HUES48 (cell line): ENCODE measurements around the gene PID1.

Source experiments
- H3K27ac ChIP-seq: one replicate; pipeline ENCODE4 v1.7.0; 2013; ENCODE audit warnings: low read depth, low read length, inconsistent platforms
- H3K27me3 ChIP-seq: 2 replicates; pipeline ENCODE4 v1.6.1; 2013; ENCODE audit warnings: mild to moderate bottlenecking, low read length; ENCODE audit not compliant: control insufficient read depth, insufficient read depth
- H3K36me3 ChIP-seq: 2 replicates; pipeline ENCODE4 v1.6.1; 2013; ENCODE audit warnings: low read length; ENCODE audit not compliant: control insufficient read depth, insufficient read depth
- H3K4me1 ChIP-seq: 2 replicates; pipeline ENCODE4 v1.6.1; 2013; ENCODE audit warnings: mild to moderate bottlenecking, low read length; ENCODE audit not compliant: control insufficient read depth, insufficient read depth
- H3K4me3 ChIP-seq: 2 replicates; pipeline ENCODE4 v1.5.1; 2013; ENCODE audit warnings: mild to moderate bottlenecking, low read depth, low read length
- H3K9ac ChIP-seq: 2 replicates; pipeline ENCODE4 v1.6.1; 2013; ENCODE audit warnings: mild to moderate bottlenecking, low read depth, low read length, moderate library complexity
- H3K9me3 ChIP-seq: 2 replicates; pipeline ENCODE4 v1.6.1; 2013; ENCODE audit warnings: low read length; ENCODE audit not compliant: control insufficient read depth, insufficient read depth

Gene PID1

DNA sequence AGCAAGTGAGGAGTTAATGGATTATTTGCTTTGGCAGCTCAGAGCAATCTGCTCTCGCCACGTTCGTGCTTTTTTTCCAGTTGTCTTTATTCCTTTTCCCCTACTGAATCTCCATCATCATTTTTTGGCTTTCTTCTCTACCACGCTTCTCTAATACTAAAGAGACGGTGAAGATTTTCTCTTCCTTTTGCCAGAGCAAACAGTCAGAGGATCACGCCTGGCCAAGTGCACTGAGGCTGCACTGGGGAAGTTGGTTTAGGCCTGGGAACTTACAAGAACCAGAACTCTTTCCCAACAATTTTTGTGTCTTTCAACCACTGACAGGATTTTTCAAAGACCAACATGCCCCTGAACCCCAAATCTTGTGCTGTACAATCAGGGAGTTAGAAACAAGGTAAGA lies 172.3 kb downstream of the PID1 start:
- Histone ChIP-seq H3K4me3 (no peak overlapping the region), H3K27me3 (no peaks in the 10 kb centered on the region), H3K4me1 (peaks cover 15% of the 10 kb centered on the region; the same call in 1 of the 2 replicates), H3K9me3 (no peaks in the 10 kb centered on the region), H3K9ac (no peak overlapping the region), H3K27ac (no peak overlapping the region), H3K36me3 (no peaks in the 10 kb centered on the region)

DNA sequence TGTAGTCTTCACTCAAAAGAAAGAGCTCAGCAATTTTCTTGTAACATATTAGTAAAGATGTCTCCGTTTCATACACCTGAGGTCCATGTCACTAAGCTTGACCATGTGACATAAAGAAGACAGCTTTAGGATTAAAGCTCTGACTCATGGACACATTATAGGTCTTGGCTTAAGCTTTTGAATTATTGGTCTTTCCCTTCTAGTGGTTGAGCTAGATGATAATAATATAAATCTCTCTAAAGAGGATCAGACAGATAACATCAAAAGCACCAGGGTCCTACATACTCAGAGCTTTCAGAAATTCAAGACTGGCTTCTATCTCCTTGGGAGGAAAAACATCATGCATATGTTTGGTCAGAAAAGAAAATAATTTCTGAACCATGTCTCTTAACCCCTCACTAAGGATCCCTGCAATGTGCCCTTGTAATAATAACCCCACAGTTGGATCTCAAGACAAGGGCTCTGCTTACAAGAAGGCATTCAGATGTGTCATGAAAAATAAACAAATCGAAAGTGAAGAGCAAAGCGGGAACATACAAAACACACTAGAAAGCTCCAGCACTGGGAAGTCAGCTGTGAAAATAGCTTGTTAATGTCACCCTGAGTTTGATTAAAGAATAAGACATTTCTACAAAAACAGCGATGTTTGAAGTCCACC lies 174.5 kb downstream of the PID1 start:
- no peaks in the 10 kb centered on the region for H3K27me3 ChIP-seq
- no peaks in the 10 kb centered on the region for H3K36me3 ChIP-seq
- no peaks in the 10 kb centered on the region for H3K9me3 ChIP-seq
- no peak overlapping the region for H3K27ac ChIP-seq
- no peak overlapping the region for H3K4me3 ChIP-seq
- H3K9ac ChIP-seq: no peak overlapping the region
- H3K4me1 ChIP-seq: peaks cover 12% of the 10 kb centered on the region; the same call in 1 of the 2 replicates

DNA sequence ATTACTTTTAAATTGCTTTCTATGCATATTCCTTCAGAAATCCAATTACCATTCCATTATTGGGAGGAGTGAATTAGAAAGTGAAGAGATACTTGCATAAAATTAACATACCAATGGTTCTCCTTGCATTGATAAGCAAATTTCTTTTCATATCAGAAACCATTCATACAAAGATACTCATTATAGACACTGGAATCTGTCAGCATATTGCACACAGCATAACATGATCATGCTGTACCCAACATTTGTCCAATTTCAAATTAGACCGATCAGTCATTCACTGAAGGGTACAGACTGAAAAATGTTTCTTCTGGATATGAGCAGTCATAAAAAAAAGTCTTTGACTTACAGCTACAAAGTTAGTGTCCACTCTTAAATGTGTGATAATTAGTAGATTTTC lies 175.6 kb downstream of the PID1 start:
- Histone ChIP-seq H3K4me3 (no peak overlapping the region), H3K27ac (no peak overlapping the region), H3K9ac (no peak overlapping the region), H3K9me3 (no peaks in the 10 kb centered on the region), H3K4me1 (peaks cover 11% of the 10 kb centered on the region; the same call in 1 of the 2 replicates), H3K27me3 (no peaks in the 10 kb centered on the region), H3K36me3 (no peaks in the 10 kb centered on the region)

DNA sequence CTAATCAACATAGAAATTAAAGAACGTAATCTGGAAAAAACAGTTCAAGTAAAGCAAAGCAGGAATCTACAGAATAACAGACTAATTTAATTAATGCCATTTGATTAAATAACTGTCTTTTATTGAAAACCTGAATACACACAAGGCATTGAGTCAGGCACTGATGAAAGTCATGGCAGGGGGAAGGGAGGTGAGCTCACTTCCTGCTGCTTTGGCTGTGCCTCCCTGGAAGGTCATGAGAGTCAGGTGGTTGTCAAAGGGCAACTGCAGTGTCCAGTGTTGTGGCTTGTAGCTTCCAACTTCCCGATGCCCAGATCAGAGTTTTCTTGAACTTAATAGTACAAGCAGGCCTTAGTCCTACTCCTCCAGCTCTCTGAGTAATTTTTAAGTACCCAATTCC lies 180.9 kb downstream of the PID1 start:
- no peak overlapping the region for H3K4me3 ChIP-seq

DNA sequence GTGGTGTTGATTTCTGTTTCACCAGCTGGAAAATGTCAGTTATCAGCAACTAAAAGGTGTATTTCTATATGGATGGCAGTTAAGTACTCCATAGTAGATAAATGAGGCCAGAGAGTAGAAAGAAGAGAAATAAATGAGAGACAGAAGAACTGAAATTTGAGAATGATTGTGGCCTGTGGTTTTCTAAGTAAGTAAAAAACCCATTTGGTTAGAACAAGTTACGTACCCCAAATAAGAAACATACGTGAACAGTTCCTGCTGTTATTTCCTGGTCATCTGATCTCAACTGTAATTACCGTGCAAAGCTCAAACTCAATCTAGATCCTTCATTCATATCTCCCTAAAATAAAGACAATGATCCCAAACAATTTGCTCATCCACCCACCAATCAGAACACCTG lies 181.3 kb downstream of the PID1 start:
- H3K36me3 ChIP-seq: no peaks in the 10 kb centered on the region
- peaks cover 11% of the 10 kb centered on the region; the same call in 1 of the 2 replicates for H3K4me1 ChIP-seq
- no peak overlapping the region for H3K4me3 ChIP-seq
- H3K27me3 ChIP-seq: no peaks in the 10 kb centered on the region
- H3K9ac ChIP-seq: no peak overlapping the region
- no peak overlapping the region for H3K27ac ChIP-seq
- no peaks in the 10 kb centered on the region for H3K9me3 ChIP-seq

More for the DNA sequence above, 180.9 kb downstream of the PID1 start:
- Histone ChIP-seq H3K9me3 (no peaks in the 10 kb centered on the region), H3K9ac (no peak overlapping the region), H3K27me3 (no peaks in the 10 kb centered on the region), H3K27ac (no peak overlapping the region), H3K4me1 (peaks cover 16% of the 10 kb centered on the region; the same call in 1 of the 2 replicates), H3K36me3 (no peaks in the 10 kb centered on the region)

DNA sequence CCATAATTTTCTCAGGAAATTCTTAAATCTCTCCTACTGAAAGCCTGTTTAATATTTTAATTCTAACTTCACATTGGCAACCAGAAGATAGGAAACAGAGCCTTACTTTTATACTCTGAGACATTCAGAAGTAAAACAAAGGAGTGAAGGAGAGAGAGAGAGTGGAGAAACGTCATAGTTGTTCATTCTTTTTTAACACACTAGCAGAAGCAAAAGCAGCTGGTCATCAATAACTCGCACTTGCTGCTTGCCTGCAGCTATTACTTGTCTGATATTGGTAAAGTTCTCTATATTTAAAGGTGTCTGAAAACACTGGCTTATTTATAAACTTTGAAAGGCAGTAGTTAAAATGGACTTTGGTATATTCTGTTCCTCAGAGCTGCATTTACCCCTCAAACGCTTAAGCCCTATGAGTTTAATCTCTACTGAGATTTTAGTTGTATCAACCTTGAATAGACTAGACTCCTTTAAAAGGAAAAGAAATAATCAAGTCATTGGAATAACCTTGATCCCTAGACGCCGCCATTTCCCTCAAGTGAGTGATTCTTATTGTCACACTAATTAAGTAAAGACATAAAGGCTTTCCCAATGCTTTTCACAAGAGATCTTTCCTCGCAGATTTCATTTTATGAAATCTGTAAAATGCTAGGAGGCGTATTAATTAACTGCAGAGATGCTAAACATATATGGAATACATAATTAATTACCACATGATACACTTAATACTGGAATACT lies 182.0 kb downstream of the PID1 start:
- H3K4me1 ChIP-seq: peaks cover 11% of the 10 kb centered on the region; the same call in 1 of the 2 replicates
- H3K27me3 ChIP-seq: no peaks in the 10 kb centered on the region
- H3K27ac ChIP-seq: no peak overlapping the region
- no peaks in the 10 kb centered on the region for H3K9me3 ChIP-seq
- H3K9ac ChIP-seq: no peak overlapping the region
- H3K36me3 ChIP-seq: no peaks in the 10 kb centered on the region
- no peak overlapping the region for H3K4me3 ChIP-seq

DNA sequence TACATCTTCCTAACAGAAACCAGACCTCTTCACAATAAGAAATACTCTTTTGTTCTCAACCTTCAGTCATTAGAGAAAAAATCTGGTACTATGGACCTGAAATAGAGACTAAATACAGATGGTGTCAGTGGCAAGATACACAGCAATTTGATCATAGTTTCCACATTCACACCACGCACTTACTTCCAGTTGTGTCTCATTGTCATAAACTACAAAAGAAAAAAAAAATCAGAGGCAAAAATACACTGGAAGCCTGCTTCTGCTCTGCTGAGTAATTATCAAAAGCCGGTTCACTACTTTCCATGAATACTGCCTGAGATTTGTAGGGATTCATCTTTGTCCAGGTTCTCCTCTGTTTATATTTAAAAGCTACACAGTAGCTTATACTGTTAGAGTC lies 182.6 kb downstream of the PID1 start:
- no peaks in the 10 kb centered on the region for H3K36me3 ChIP-seq
- H3K27ac ChIP-seq: no peak overlapping the region
- H3K9ac ChIP-seq: no peak overlapping the region
- H3K9me3 ChIP-seq: no peaks in the 10 kb centered on the region
- no peak overlapping the region for H3K4me3 ChIP-seq
- H3K27me3 ChIP-seq: no peaks in the 10 kb centered on the region
- H3K4me1 ChIP-seq: peaks cover 11% of the 10 kb centered on the region; the same call in 1 of the 2 replicates

DNA sequence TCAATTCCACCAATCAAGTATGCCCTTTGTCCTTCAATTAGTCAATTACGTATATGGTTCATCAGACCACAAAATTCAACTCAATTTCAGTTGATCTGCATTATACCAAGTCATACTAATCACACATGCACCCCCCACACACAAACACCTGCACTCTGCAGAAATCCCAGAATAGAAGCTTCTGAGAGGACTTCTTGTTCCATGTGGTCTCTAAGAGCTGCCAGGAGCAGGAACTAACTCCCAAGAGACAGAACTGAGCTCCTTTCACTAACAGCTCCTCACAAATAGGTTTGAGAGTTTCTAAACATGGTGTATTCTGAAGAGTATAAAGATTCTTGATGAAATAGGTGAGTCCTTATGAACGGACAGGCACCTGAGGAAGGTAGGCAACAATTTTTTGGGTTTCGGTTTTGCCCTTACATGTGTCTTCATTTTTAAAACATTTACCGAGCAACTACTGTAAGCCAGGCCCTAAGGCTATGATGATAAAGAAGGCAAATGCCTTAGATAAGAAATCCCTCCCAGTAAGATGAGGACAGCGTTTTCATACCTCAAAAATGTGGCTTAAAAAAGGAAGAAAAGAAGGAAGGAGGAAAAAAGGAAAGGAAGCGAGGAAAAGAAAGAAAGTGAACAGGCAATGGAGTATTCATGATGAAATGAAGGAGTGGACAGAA lies 183.1 kb downstream of the PID1 start:
- H3K4me3 ChIP-seq: no peak overlapping the region
- no peak overlapping the region for H3K9ac ChIP-seq

DNA sequence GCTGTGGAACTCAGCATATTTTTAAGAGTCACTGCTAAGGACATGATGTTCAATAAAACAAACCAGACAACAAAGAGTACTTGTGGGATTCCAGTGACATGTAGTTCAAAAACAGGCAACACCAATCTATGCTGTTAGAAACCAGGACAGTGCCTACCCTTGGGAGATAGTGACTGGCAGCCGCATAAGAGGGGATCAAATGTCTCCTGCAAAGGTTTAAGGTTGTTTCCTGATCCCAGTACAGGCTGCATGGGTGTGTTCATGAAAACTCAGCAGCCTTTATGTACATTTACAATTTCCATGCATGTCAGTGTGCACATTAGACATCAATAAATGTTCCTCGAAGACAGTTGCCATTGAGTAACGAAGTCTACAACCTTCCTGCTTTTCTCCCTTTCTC lies 183.8 kb downstream of the PID1 start:
- no peak overlapping the region for H3K9ac ChIP-seq
- no peak overlapping the region for H3K4me3 ChIP-seq
- H3K27ac ChIP-seq: no peak overlapping the region
- H3K36me3 ChIP-seq: no peaks in the 10 kb centered on the region
- no peaks in the 10 kb centered on the region for H3K9me3 ChIP-seq
- peaks cover 11% of the 10 kb centered on the region; the same call in 1 of the 2 replicates for H3K4me1 ChIP-seq
- no peaks in the 10 kb centered on the region for H3K27me3 ChIP-seq

More for the DNA sequence above, 183.1 kb downstream of the PID1 start:
- H3K27me3 ChIP-seq: no peaks in the 10 kb centered on the region
- no peaks in the 10 kb centered on the region for H3K9me3 ChIP-seq
- no peaks in the 10 kb centered on the region for H3K36me3 ChIP-seq
- H3K4me1 ChIP-seq: peaks cover 11% of the 10 kb centered on the region; the same call in 1 of the 2 replicates
- no peak overlapping the region for H3K27ac ChIP-seq

DNA sequence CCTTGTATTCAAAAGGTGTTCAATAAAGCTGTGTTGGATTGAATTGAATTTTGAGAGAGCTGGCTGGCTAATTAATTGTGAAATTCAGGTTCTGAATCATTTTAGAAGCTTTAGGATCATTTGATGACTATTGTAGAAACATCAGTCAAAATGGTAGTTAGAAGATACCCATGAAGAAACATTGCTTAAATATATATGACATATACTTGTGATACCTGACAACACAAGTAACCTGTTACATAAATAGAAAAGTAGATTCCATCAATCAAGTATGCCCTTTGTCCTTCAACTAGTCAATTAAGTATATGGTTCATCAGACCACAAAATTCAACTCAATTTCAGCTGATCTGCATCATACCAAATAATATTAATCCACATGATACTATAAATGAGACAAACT lies 185.6 kb downstream of the PID1 start:
- Histone ChIP-seq H3K9ac (no peak overlapping the region), H3K27ac (no peak overlapping the region), H3K27me3 (no peaks in the 10 kb centered on the region), H3K4me1 (peaks cover 9% of the 10 kb centered on the region; the same call in 1 of the 2 replicates), H3K4me3 (no peak overlapping the region), H3K36me3 (no peaks in the 10 kb centered on the region), H3K9me3 (no peaks in the 10 kb centered on the region)

DNA sequence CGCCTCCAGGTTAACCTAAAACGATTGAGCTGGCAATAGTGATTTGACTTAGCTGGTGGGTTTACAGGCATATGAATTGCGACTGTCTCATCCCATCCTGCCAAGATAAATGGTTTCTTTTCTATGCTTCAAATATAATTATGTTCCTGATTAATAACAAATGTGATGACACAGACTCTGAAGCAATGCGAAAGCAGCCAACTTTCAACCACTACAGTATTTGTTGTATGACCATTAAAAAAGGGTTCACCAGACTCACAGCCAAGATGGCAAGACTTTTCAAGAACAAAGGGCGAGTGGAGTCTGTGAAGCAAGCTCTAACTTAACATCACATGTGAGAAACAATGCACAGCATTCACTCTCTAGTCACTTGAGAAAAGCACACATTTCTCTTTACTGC lies 186.6 kb downstream of the PID1 start:
- H3K9me3 ChIP-seq: no peaks in the 10 kb centered on the region
- H3K4me3 ChIP-seq: no peak overlapping the region
- H3K36me3 ChIP-seq: no peaks in the 10 kb centered on the region
- no peak overlapping the region for H3K27ac ChIP-seq
- peaks cover under 1% of the 10 kb centered on the region; the same call in 1 of the 2 replicates for H3K4me1 ChIP-seq
- no peaks in the 10 kb centered on the region for H3K27me3 ChIP-seq
- no peak overlapping the region for H3K9ac ChIP-seq
